GM19351 (cell line): ENCODE data around the gene TIPIN.
"Not testable (repeated sequence)": the region's sequence is repeated elsewhere in the genome, so short reads cannot be mapped to it uniquely, and the experiment has no call there.

Experiments
- ATAC-seq: cut with Tn5 transposase; IDR thresholded peaks from one replicate; pipeline ENCODE4 v1.9.1; 2021; ENCODE audit warnings: mild to moderate bottlenecking, moderate library complexity; ENCODE audit not compliant: unreplicated experiment

Gene TIPIN

GRCh38 chr15:66356359-66357236 lies at the start of gene TIPIN:
Gene TIPIN (minus strand): TSS chr15:66356685. CDS start chr15:66352947, 3,738 bp downstream.
- ATAC-seq = peak; percentile 84

DNA sequence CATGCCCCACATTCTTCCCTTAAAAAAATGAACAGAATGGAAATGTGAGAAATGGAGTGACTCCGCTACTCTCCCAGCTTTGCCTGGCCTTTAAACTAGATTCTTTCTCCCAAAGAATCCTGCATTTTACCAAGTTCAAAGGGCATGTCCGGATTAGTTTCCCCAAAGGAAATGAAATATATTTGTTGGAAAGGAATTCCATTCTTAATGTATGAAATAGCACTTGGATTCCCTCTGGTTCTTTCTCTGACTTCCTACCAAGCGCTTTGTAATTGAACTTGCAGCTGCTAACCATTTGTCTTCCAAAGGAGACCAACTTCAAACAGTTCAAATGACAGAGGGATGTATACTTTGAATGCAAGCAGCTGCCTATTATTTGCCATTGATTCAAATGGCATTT lies 49.1 kb upstream of the TIPIN start:
- no peak for ATAC-seq

- ATAC-seq = no peak
Observed at GRCh38 chr15:66405007-66405406, 48.5 kb upstream of the TIPIN start.

GRCh38 chr15:66404532-66404931 lies 48.0 kb upstream of the TIPIN start:
- ATAC-seq = no peak

- no peak for ATAC-seq
Observed at GRCh38 chr15:66404122-66404521, 47.6 kb upstream of the TIPIN start.

DNA sequence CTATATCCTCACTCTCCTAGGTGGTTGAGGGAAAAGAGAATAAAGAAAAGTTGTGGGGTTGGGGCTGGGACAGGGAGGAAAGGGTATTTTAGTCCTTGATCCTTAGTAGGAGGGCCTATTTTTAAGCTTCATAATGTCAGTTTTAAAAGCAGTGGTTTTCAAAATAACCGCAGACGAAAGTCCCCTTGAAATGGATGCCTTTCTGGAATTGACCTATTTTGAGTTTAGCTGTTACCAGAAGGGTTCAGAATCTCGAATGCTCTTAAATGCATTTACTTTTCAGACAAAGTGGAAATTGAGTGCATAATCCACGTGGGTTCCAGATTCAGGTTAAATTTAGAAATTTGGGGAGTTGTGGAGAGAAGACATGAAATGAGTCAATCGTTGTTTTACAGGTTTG lies 46.8 kb upstream of the TIPIN start:
- no peak for ATAC-seq

DNA sequence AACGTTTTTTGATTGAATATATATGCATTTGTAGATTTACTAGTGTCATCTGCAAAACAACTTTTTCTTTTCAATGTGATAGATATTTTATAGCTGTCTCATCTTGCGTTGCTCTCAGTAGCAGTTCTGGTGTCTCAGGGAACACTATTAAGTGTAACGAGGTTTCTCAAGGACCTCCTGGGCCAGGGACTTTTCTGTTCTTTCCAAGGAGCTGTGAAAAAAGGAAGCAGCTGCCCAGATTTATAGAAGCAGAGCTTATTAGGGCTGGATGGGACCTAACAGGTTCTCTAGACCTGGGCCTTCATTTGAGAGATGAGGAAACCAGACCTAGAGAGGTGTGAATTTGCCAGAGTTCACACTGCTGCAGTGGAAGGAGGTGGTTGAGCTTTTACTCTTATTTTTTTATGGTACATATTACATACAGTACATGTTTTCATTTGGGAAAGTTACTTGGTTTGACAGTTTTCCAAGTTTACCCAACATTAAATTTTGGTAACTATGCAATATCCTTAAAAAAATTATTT lies 46.3 kb upstream of the TIPIN start:
- ATAC-seq = no peak

DNA sequence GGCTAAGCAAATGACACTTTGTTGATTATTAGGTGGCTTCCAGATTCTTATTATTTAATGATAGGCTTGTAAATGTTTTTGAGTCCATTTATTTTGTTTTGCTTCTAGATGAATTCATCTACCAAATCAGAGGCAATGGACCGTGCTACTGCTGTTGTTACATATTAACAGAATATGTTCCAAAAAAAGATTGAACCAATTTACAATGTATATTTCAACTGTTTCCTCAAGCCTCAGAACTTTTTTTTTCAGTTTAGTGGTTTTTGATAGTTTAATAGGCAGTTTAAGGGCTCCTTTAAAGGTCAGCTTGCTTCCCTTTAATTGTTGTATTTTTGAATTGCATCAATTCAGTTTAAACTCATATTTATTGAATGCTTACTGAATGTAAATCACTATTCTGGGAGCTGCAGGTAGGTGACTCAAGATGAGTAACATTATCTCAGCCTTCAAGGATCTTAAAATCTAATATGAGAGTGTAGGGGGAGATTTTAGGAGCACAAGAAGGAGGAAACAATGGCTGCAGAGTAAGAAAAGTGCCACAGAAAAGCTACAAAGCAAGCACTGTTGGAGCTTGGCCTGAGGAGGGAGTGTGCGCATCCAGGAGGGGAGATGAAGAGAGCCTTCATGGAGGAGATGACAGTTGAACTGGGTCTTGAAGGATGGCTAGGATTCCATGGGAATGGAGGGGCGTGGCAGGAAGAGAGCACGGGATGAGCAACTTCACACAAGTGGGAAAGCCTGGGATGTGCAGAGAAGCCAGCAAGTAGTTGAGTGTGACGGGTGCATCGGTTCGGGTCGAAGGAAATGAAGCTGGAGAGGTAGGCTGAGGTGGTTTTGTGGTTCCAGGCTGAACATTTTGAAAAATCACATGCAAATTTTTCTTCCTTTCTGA lies 44.9 kb upstream of the TIPIN start:
- ATAC-seq = no peak

- ATAC-seq = no peak
Observed at GRCh38 chr15:66400351-66400774, 43.9 kb upstream of the TIPIN start.

DNA sequence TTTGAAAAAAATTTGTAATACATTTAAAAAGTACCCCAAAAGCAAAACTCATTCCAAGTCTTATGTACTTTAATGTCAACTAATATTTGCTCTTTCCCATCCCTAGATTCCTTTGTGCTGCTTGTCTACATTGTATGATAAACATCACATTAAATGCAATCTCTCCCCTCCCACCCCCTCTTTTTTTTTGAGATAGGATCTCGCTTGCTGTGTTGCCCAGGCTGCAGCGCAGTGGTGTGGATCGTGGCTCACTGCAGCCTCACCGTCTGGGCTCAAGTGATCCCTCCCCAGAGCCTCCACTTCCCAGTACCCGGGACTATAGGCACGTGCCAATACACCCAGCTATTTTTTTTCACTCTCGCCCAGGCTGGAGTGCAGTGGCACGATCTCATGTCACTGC lies 42.8 kb upstream of the TIPIN start:
- ATAC-seq = no peak

GRCh38 chr15:66394915-66395314 lies 38.4 kb upstream of the TIPIN start:
- ATAC-seq = no peak

DNA sequence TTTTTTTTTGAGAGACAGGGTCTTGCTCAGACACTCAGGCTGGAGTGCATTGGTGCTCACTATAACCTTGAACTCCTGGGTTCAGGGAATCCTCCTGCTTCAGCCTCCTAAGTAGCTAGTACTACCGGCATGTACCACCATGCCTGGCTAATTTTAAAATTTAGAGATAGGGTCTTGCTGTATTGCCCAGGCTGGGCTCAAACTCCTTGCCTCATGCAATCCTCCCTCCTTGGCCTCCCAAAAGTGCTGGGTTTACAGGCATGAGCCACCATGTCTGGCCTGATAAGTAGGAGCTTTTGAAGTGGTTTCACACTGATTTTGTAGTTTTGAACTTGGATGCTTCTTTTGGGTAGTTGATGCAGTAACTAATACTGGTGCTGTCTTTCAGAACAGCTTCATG lies 38.0 kb upstream of the TIPIN start:
- no peak for ATAC-seq

DNA sequence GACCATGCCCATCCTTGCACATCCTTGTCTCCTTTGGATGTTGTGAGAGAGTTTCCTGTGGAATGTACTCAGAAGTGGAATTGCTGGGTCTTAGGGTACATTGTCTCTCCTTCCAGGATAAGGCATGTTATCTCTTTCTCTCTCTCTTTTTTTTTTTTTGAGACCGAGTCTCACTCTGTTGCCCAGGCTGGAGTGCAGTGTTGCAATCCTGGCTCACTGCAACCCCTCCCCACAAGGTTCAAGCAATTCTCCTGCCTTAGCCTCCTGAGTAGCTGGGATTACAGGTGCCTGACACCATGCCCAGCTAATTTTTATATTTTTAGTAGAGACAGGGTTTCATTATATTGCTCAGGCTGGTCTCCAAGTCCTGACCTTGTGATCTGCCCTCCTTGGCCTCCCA lies 36.6 kb upstream of the TIPIN start:
- ATAC-seq = not testable (repeated sequence)

DNA sequence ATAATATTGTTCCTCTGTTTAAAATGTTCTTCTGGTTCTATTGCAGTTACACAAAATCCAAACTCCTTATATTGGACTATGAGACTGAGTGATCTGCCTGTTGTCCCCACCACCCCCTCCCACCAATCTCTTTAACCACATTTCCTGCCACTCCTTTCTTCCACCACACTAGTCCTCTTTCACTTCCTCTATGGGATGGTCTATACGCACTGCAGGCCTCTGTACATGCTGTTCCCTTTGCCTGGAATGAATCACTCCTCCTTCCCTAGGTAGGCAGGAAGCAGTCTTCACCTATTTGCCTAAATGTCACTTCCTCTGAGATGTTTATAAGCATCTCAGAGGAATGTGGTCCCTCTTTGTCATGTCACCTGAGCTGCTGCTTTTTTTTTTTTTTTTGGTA lies 34.2 kb upstream of the TIPIN start:
- no peak for ATAC-seq

- ATAC-seq = no peak
Observed at GRCh38 chr15:66389859-66390381, 33.4 kb upstream of the TIPIN start.

DNA sequence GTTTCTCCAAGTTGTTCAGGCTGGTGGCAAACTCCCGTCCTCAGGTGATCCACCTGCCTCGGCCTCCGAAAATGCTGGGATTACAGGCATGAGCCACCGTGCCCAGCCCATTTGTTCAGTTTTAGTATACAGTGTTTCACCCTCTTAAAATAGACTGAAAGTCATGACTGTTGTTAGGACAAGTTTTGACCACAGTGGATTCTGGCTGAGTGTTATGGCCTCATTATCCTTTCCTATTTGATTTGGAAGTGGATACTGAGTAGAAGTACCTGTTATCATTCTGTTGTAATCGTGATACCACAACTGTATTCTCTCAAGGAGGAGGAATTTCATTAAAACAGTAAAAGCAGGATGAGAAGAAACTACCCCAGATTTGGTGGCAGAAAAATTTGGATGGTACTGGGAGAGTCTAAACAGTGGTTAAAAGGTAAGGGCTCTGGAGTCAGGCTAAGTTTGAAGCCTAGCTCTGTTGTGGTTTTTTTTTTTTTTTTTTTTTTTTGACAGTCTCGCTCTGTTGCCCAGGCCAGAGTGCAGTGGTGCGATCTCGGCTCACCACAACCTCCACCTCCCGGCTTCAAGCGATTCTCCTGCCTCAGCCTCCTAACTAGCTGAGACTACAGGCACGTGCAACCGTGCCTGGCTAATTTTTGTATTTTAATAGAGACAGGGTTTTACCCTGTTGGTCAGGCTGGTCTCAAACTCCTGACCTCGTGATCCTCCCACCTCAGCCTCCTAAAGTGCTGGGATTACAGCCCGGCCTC lies 32.8 kb upstream of the TIPIN start:
- no peak for ATAC-seq

GRCh38 chr15:66388576-66388975 lies 32.1 kb upstream of the TIPIN start:
- ATAC-seq = no peak

DNA sequence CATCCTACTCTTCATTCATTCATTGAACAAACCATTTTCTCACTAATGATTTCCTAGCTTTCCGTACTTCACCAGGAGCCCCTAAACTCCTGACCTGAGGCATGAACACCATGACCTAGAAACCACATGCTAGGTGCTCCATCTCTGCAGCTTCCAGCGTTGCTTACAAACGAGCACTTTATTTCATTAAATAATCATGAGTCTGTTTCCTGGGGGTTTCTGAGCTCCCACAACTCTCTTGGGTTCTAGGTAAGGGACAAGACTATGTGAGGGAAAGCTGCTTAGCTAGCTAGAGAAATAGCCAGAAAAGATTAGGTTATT lies 31.5 kb upstream of the TIPIN start:
- no peak for ATAC-seq

DNA sequence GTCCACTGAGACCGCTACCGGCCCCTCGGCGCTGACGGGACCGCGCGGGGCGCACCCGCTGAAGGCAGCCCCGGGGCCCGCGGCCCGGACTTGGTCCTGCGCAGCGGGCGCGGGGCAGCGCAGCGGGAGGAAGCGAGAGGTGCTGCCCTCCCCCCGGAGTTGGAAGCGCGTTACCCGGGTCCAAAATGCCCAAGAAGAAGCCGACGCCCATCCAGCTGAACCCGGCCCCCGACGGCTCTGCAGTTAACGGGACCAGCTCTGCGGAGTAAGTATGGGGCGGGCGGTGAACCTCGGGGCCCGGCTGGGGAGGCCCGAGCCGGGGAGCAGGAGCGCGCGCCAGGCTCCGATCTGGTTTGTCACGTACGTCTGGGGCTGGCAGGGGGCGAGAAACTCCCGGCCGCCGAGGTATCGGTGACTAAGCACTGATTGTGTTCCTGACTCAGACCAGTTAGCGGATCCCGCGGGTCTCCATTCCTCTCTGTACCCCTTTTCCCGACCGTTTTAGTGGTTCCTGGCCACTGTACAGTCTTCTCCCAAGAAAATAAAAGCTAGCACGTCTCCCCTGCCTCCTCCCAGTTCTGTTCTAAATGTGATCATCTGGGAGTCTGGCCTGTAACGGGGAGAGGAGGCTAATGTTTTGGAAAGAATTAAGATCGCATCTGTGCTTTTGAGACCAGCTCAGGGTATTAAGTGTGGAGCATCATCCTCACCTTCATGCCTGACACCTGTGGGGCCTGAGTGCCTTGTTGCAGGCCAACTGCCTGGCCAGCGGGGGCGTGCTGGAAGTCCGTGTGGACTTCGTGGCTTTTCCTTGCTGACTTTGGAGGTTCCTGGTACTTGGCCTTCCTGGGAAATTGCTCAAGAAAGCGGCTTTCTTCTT lies 30.9 kb upstream of the TIPIN start:
- ATAC-seq = peak; percentile 25
